GM12892 (cell line): ENCODE data around the gene DDX24.

Experiments used
- POLR2A ChIP-seq: IDR thresholded peaks from 2 replicates; pipeline ENCODE4 v1.6.1; 2011; ENCODE audit warnings: low read depth, low read length, control low read depth
- TAF1 ChIP-seq: IDR thresholded peaks from 2 replicates; pipeline ENCODE4 v1.6.1; 2011; ENCODE audit warnings: low read depth, mild to moderate bottlenecking, control low read depth, low read length, borderline replicate concordance

DNA sequence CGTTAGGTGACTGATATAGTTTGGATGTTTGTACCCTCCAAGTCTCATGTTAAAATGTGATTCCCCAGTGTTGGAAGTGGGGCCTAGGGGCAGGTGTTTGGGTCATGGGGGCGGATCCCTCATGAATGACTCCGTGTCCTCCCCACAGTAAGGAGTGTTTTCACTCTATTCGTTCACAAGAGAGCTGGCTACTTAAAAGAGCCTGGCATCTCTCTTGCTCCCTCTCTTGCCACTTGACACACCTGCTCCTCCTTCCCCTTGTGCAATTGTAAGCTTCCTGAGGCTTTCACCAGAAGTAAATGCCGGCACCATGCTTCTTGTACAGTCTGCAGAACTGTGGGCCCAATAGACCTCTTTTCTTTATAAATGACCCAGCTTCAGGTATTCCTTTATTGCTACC lies 45.8 kb upstream of the DDX24 start:
- no peak for TF ChIP-seq POLR2A
- TF ChIP-seq TAF1: no peak
